B cell (primary cell): ENCODE measurements around the gene PLCG2.

Experiments used
- CTCF ChIP-seq: fragments of 200-600 bp; IDR thresholded peaks from one replicate; pipeline ENCODE4 v1.8.0; 2022; ENCODE audit warnings: antibody characterized with exemption, mild to moderate bottlenecking
- EZH2 ChIP-seq: IDR thresholded peaks from 2 replicates; pipeline ENCODE4 v1.6.1; 2012; ENCODE audit warnings: borderline replicate concordance, low read depth, mild to moderate bottlenecking, moderate library complexity, low read length; ENCODE audit not compliant: insufficient read depth, poor library complexity, severe bottlenecking

- TF ChIP-seq EZH2 (no peak), CTCF (no peak)
Measured at GRCh38 chr16:81754858-81755257, 24.2 kb upstream of the PLCG2 start.
